GM19025 (cell line): Measurements from ENCODE around the gene TRPV5.

ENCODE experiments used
- ATAC-seq: cut with Tn5 transposase; IDR thresholded peaks from one replicate; pipeline ENCODE4 v1.9.1; 2021; ENCODE audit warnings: mild to moderate bottlenecking, low read depth, moderate library complexity; ENCODE audit not compliant: unreplicated experiment

The TRPV5 gene

GRCh38 chr7:142941541-142941940 is 8.0 kb upstream of the TRPV5 start:
- no peak for ATAC-seq

- ATAC-seq, result no peak
Measured at GRCh38 chr7:142940966-142941535, 7.5 kb upstream of the TRPV5 start.

DNA sequence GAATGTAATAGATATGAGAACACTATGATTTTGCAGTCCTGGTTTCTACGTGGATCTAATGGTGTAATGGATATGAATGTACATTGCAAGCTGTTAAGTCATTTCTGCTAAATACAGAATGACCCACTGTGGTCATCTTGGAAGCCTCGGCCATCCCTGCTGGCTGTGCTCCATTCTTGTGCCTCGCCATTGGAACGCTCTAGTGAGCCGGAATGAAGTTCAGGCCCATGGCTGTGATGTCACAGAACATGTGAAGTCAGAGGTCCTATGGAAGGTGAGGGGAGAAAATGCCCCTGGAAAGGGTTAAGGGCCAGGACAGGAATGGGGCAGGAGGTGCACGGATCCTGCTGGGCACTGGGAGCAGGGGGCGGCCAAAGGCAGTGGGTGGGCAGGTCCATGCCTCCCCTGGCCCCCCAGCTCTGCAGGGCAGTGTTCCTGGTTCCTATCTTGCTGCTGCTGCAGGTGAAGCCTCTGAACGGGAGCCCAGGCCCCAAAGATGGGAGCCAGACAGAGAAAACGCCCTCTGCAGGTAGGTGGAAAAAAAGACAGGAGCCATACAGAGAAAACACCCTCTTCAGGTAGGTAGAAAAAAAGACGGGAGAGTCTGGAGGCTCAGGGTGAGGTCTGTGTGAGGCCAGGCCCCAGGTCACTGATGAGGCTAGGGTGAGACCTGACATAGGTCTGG is 5.8 kb upstream of the TRPV5 start, which contains the start of gene LLCFC1:
Gene LLCFC1 (plus strand): TSS at position 259 of the 685 bp plus-strand sequence. CDS start 138 bp downstream, at position 397.
- no peak for ATAC-seq

GRCh38 chr7:142938611-142939010 is 5.1 kb upstream of the TRPV5 start:
- ATAC-seq, result no peak

- no peak for ATAC-seq
Measured at GRCh38 chr7:142935941-142936565, 2.5 kb upstream of the TRPV5 start.

- no peak for ATAC-seq
Measured at GRCh38 chr7:142934056-142934455, 510 bp upstream of the TRPV5 start.

DNA sequence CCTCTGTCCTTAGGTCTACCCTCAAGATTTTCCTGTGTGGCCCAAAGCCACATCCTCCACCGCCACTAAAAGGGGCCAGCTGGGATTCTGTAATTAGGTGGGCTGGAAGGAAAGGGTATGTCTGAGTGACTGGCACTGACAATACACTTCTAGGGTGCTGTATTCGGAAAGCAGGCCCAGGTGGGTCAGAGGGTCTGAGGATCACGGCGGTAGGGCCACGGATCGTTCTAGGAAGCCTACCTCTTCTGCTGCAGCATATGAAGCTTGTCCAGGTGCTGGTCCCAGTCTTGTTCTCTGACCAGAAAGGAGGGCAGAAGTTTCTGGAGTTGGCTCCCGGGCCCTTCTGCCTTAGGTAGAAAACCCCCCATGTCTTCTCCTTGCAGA is 462 bp downstream of the TRPV5 start:
- ATAC-seq, result no peak

DNA sequence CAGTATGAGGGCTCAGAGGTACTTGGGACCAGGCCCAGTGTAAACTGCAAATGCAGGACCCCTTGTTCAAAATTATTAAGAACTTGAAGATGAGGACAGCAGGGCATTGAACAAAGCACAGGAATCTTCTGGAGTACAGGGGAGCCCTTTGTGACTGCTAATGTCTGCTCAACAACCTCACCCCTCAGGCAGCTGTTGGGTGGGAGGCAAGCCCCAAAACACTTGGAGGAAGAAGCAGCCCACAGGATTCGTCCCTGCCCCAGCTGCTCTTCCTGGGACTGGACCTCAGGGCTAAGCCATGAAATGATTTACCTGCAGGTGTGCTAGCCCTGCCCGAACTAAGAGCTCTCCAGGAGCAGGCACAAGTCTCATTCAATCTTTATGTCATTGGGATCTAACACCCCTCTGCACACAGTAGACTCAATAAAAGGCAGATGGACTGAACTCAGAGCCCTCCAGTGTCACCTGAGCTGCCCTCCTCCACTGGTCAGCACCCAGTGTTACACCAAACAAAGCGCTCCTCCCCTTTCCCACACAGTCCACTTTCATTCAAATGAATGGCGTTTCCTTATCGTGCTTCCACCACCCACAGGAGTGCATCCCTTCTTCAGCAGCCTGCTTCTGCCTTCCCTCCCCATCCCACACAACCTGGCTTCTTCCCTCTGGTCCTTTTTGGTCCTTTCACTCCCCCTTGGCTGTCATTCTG is 1.0 kb downstream of the TRPV5 start:
- no peak for ATAC-seq

- ATAC-seq, result no peak
Measured at GRCh38 chr7:142930126-142930730, 3.3 kb downstream of the TRPV5 start.

GRCh38 chr7:142927949-142928348 is 5.6 kb downstream of the TRPV5 start:
- no peak for ATAC-seq

- no peak for ATAC-seq
Measured at GRCh38 chr7:142927085-142927745, 6.3 kb downstream of the TRPV5 start.

GRCh38 chr7:142925413-142925812 is 8.1 kb downstream of the TRPV5 start:
- no peak for ATAC-seq

DNA sequence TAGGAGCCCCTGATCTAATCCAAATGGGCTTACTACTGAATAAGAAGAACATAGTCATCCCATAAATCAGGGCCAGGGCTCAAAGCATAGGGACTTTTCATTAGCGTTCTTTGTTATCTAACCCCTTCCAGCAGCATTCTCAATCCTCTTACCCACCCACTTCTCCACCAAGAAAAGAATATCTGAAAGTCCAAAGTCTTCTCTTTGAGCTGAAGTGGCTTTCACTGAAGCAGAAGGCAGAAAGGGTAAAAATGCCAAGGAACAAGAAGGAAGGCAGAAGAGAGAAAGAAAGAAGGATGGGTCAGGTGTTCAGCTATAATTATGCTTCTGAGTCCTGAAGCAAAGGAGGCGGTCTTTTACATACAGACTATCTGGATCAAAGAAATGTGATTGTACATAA is 10.2 kb downstream of the TRPV5 start:
- ATAC-seq, result no peak

GRCh38 chr7:142919656-142920055 is 13.9 kb downstream of the TRPV5 start:
- no peak for ATAC-seq

DNA sequence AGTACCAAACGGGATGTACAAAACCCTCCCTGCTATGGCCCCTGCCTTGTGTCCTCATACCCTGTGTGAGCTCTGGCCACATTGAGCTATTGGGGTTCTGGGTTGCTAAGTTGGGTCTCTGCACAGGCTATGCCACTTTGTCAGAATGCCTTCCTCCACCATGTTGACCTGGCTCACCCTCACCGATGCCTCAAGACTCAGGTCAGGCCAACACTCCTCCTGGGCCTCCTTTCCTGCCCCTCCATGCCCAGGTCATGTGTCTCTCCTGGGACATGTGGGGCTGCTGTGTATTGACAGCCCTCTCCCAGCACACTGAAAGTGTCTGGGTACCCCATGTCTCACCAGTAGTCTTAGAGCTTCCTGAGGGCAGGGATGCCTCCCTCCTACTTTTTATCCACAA is 14.6 kb downstream of the TRPV5 start:
- ATAC-seq, result no peak

GRCh38 chr7:142917447-142917846 is 16.1 kb downstream of the TRPV5 start:
- ATAC-seq, result no peak

GRCh38 chr7:142916508-142916907 is 17.0 kb downstream of the TRPV5 start:
- no peak for ATAC-seq

- ATAC-seq, result no peak
Measured at GRCh38 chr7:142915315-142915714, 18.2 kb downstream of the TRPV5 start.

DNA sequence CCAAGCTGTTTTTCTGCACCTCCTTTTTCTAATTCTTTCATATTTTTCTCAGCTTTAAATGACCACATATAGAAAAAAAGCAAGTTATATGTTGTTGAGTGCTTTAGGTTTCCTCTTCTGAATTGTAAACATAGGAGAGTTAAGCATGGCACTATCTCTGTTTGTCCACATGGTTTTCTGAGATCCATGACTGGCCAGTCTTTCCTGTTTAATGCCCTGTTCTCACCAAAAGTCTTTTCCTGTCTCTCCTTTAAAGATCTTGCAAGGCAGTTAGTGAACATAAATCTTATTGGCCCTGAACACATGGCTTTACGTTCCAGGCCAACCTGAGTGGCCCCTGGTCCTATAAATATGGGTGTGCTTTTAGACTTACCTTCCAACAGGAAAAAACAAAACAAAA is 19.4 kb downstream of the TRPV5 start:
- no peak for ATAC-seq

- no peak for ATAC-seq
Measured at GRCh38 chr7:142913566-142913965, 20.0 kb downstream of the TRPV5 start.
